Adrenal gland (tissue), 12 donors: Measurements from ENCODE around the gene SCN2A. TPM values are rescaled to one million over a fixed set of nuclear protein-coding genes. Genes with fewer than 3 reads are reported as not detected.

Experiments
- DNase-seq, 7 donors: peaks; one replicate each; pipeline ENCODE4 v3.0.0-alpha.2; 2019 to 2020
- H3K27ac ChIP-seq, 5 donors: fragments of 200-600 bp; sonication (generic) in 4 of 5; 1 replicate in 3 of 5; 2 replicates in 2 of 5; pipeline versions ENCODE4 v1.5.1 to v1.8.0; 2016 to 2020; ENCODE audit warnings: mild to moderate bottlenecking in 1 of 5
- H3K27me3 ChIP-seq: fragments of 200-600 bp; 2 replicates; pipeline ENCODE4 v1.8.0; 2021
- H3K36me3 ChIP-seq, 2 donors: fragments of 200-600 bp; replicated peaks in 1 of 2; 1 replicate in 1 of 2; 2 replicates in 1 of 2; pipeline versions ENCODE4 v1.5.1 to v1.8.0; 2018 to 2022
- H3K4me1 ChIP-seq, 2 donors: fragments of 200-600 bp; replicated peaks in 1 of 2; 1 replicate in 1 of 2; 2 replicates in 1 of 2; pipeline versions ENCODE4 v1.5.1 to v1.8.0; 2018 to 2021
- H3K4me3 ChIP-seq, 4 donors: fragments of 200-600 bp; sonication (generic) in 3 of 4; one replicate each; pipeline ENCODE4 v1.5.1; 2016 to 2018
- H3K9me3 ChIP-seq, 3 donors: fragments of 200-600 bp; sonication (generic) in 1 of 3; replicated peaks in 1 of 3; 1 replicate in 2 of 3; 2 replicates in 1 of 3; pipeline versions ENCODE4 v1.5.1 to v1.8.0; 2016 to 2021
- POLR2A ChIP-seq, 2 donors: fragments of 450-650 bp; IDR thresholded peaks; one replicate each; pipeline ENCODE4 v1.6.1; 2017; ENCODE audit warnings: antibody characterized with exemption in 2 of 2, mild to moderate bottlenecking in 2 of 2, moderate library complexity in 1 of 2
- WGBS, 4 donors: extraction: QIAGEN DNeasy Blood & Tissue Kit in 2 of 4; methylation state at CpG; one replicate each; pipeline versions ENCODE4 v1.1.5 to v1.1.7; 2013 to 2017; 5-methylcytosine and 5-hydroxymethylcytosine counted together
- intact Hi-C, 2 donors: fragments of 100-400 bp; cut with DNase I; formaldehyde crosslinking; loops; one replicate each; pipeline versions ENCODE4 v1.14.1 to v1.15.0; 2022 to 2023
- polyA plus RNA-seq, 3 donors: library from polyadenylated mRNA; stranded (reverse); fragments of 200-250 nt in 2 of 3; fragments of 350-450 nt in 1 of 3; fragmentation: Illumina TruSeq in 1 of 3; extraction: RNeasy Lipid Tissue Mini Kit (QIAGEN cat#74804) in 1 of 3; gene quantifications; one replicate each; pipeline ENCODE4 v1.2.3, GENCODE V29; 2013 to 2014
- total RNA-seq, 9 donors: library from RNA; depleted of rRNA in 4 of 9; stranded (reverse); fragments of >200 nt in 4 of 9; fragments of 120-200 nt in 1 of 9; fragmentation: NEBNext Ultra II Directional in 1 of 9; extraction: Animal tissue kit (Norgen Biotek cat#: 25700) in 1 of 9; gene quantifications; one replicate each; pipeline versions ENCODE4 v1.1.0 to v1.2.4, GENCODE V29; 2013 to 2023
- TF ChIP-seq, protein P1 (sequence below), 6 experiments: fragments of 450-650 bp in 4 of 6; fragments of 200-600 bp in 2 of 6; sonication (generic) in 1 of 6; IDR thresholded peaks; 1 replicate in 5 of 6; 2 replicates in 1 of 6; pipeline versions ENCODE4 v1.5.1 to v1.8.0; 2016 to 2021; ENCODE audit warnings: antibody characterized with exemption in 6 of 6, mild to moderate bottlenecking in 2 of 6, moderate library complexity in 1 of 6
- donor health status: healthy with polysubstance abuse.
- donor health status: Bipolar disorder and iron deficiency.
- donor health status: DM: yes; HTN: yes; CAD: no.
- donor health status: DM: no; HTN: no; CAD: no.
- donor health status: DM: no; HTN: no; CAD: no.
- donor health status: DM: yes; HTN: yes; CAD: no.

Gene SCN2A
- total and polyA plus RNA-seq, 12 donors: 0.34 to 3.5 (median 1.1) TPM

DNA sequence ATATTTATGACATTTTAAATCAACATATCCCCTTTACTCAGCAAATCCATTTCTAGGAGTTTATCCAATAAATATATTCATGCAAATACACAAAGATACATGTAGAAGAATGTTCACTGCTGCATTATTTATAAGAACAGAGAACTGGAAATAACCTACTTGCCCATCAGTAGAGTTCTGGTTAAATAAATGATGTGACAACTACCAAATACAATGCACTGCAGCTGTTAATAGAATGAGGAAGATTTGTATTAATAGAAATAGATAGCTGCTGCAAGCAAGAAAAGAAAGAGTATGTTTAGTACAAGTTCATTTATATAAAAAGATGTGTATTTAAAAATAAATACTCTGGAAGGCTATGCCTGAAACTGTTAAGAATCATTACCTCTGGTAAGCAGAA, 181.0 kb downstream of the SCN2A start:
- intact Hi-C loops: no loop called here
- Histone ChIP-seq H3K4me1 (no peaks in the 10 kb centered on the region), H3K27ac (no peak overlapping the region), H3K36me3 (no peaks in the 10 kb centered on the region), H3K9me3 (no peaks in the 10 kb centered on the region), H3K4me3 (no peak overlapping the region), H3K27me3 (no peaks in the 10 kb centered on the region)
- no peak for DNase-seq
- TF ChIP-seq, protein P1, sequence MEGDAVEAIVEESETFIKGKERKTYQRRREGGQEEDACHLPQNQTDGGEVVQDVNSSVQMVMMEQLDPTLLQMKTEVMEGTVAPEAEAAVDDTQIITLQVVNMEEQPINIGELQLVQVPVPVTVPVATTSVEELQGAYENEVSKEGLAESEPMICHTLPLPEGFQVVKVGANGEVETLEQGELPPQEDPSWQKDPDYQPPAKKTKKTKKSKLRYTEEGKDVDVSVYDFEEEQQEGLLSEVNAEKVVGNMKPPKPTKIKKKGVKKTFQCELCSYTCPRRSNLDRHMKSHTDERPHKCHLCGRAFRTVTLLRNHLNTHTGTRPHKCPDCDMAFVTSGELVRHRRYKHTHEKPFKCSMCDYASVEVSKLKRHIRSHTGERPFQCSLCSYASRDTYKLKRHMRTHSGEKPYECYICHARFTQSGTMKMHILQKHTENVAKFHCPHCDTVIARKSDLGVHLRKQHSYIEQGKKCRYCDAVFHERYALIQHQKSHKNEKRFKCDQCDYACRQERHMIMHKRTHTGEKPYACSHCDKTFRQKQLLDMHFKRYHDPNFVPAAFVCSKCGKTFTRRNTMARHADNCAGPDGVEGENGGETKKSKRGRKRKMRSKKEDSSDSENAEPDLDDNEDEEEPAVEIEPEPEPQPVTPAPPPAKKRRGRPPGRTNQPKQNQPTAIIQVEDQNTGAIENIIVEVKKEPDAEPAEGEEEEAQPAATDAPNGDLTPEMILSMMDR (IDR thresholded peaks at IDR 0.05): no peak
- TF ChIP-seq POLR2A (IDR thresholded peaks at IDR 0.05): no peak

DNA sequence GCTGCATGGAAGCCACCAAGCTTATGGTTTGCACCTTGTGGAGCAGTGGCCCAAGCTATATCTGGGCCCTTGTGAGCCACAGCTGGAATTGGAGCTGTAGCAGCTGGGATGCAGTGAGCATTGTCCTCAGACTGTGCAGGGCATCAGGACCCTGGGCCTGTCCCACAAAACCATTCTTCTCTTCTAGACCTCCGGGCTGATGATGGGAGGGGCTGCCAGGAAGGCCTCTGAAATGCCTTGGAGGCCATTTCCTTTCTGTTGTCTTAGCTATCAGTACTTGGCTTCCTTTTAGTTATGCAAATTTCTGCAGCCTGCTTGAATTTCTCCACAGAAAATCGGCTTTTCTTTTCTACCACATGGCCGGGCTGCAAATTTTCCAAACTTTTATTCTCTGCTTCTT, 183.9 kb downstream of the SCN2A start:
- H3K36me3 ChIP-seq: no peaks in the 10 kb centered on the region
- H3K9me3 ChIP-seq: no peaks in the 10 kb centered on the region
- no peak for TF ChIP-seq POLR2A (IDR thresholded peaks at IDR 0.05)
- TF ChIP-seq, protein P1 (IDR thresholded peaks at IDR 0.05): no peak
- DNase-seq: no peak
- no peaks in the 10 kb centered on the region for H3K4me1 ChIP-seq
- WGBS, 4 donors: 80 to 92% (median 87%) methylated on average over 3 of the region's 3 CpGs
- H3K27ac ChIP-seq: no peak overlapping the region
- intact Hi-C loops: no loop called here
- H3K27me3 ChIP-seq: no peaks in the 10 kb centered on the region
- no peak overlapping the region for H3K4me3 ChIP-seq

DNA sequence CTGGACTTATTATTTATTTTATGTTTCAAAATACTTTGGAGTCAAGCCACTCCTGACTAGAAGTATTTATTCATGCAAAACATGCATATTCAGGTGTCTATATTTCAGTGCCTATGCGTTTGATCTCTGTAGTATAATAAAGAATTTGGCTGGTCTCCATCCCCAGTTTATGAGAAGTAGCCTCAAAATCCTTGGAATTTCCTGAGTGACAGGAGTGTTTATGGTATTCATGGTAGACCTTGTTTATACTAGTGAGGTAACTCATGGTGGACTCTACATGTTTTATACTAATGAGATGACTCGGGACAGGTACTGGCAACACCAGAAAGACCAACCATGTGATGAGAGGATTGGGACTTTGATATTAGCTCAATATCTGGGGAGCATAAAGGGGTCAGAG, 186.3 kb downstream of the SCN2A start:
- WGBS, 4 donors: 62 to 81% (median 75%) methylated on average over 2 of the region's 2 CpGs

DNA sequence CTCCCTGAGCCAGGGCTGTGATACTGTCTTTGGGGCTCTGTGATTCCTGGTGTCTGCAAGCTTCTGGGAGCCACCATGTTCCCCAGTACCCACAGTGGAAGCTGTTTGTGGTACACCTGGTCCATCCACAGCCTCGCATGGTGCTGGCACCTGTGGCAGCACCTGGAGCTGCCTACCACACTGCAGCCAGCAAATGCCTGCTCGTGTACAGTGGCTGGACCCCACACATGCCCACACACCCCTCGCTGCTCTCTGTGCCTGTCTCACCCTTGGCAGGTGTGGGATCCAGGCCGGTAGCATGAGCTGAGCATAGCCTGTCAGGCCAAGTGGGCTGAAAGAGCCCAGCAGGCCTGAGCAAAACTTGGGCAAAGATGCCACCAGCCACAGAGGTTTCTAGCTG, 188.5 kb downstream of the SCN2A start:
- intact Hi-C loops: no loop called here

More for the DNA sequence above, 186.3 kb downstream of the SCN2A start:
- Histone ChIP-seq H3K4me3 (no peak overlapping the region), H3K27me3 (no peaks in the 10 kb centered on the region), H3K27ac (no peak overlapping the region), H3K9me3 (no peaks in the 10 kb centered on the region), H3K36me3 (no peaks in the 10 kb centered on the region), H3K4me1 (no peaks in the 10 kb centered on the region)
- DNase-seq: no peak
- TF ChIP-seq POLR2A (IDR thresholded peaks at IDR 0.05): no peak
- TF ChIP-seq, protein P1 (IDR thresholded peaks at IDR 0.05): no peak
- intact Hi-C loops: no loop called here

More for the DNA sequence above, 188.5 kb downstream of the SCN2A start:
- DNase-seq: no peak
- no peaks in the 10 kb centered on the region for H3K9me3 ChIP-seq
- TF ChIP-seq, protein P1 (IDR thresholded peaks at IDR 0.05): no peak
- TF ChIP-seq POLR2A (IDR thresholded peaks at IDR 0.05): no peak
- no peaks in the 10 kb centered on the region for H3K27me3 ChIP-seq
- no peak overlapping the region for H3K4me3 ChIP-seq
- 83 to 100% (median 90%) methylated on average over 1 to 4 of the region's 4 CpGs for WGBS, 4 donors
- H3K27ac ChIP-seq: no peak overlapping the region
- H3K4me1 ChIP-seq: no peaks in the 10 kb centered on the region
- no peaks in the 10 kb centered on the region for H3K36me3 ChIP-seq
